LNCaP clone FGC (cell line): Measurements from ENCODE around the gene PLBD1.

Source experiments
- DNase-seq: peaks from one replicate; pipeline ENCODE4 v3.0.0-alpha.2; 2011; ENCODE audit warnings: low read depth
- H3K4me3 ChIP-seq: 2 replicates; pipeline ENCODE4 v1.5.1; 2011; ENCODE audit warnings: mild to moderate bottlenecking, low read depth, low read length, control low read depth
- CTCF ChIP-seq: IDR thresholded peaks from 2 replicates; pipeline ENCODE4 v1.5.1; 2012; ENCODE audit warnings: mild to moderate bottlenecking; ENCODE audit not compliant: control insufficient read depth, insufficient read depth; ENCODE audit errors: extremely low read depth

The PLBD1 gene

GRCh38 chr12:14514946-14515345 lies 52.7 kb downstream of the PLBD1 start:
- DNase-seq = no peak
- H3K4me3 ChIP-seq = no peak overlapping the region
- no peak for TF ChIP-seq CTCF

- peak; percentile 78 for TF ChIP-seq CTCF
- DNase-seq = peak; percentile 98
- no peak overlapping the region for H3K4me3 ChIP-seq
Measured at GRCh38 chr12:14514154-14514842, 53.4 kb downstream of the PLBD1 start.

- TF ChIP-seq CTCF = no peak
- no peak for DNase-seq
- no peak overlapping the region for H3K4me3 ChIP-seq
Measured at GRCh38 chr12:14510574-14510973, 57.1 kb downstream of the PLBD1 start.

- no peak overlapping the region for H3K4me3 ChIP-seq
- DNase-seq = no peak
- TF ChIP-seq CTCF = no peak
Measured at GRCh38 chr12:14505626-14506596, 61.8 kb downstream of the PLBD1 start.

GRCh38 chr12:14495326-14495725 lies 72.4 kb downstream of the PLBD1 start:
- H3K4me3 ChIP-seq = no peak overlapping the region
- no peak for TF ChIP-seq CTCF
- no peak for DNase-seq

GRCh38 chr12:14482886-14483285 lies 84.8 kb downstream of the PLBD1 start:
- no peak for TF ChIP-seq CTCF
- DNase-seq = no peak

GRCh38 chr12:14482361-14482760 lies 85.3 kb downstream of the PLBD1 start:
- TF ChIP-seq CTCF = no peak
- no peak overlapping the region for H3K4me3 ChIP-seq
- DNase-seq = no peak

More at GRCh38 chr12:14482886-14483285, 84.8 kb downstream of the PLBD1 start:
- no peak overlapping the region for H3K4me3 ChIP-seq
